Hematopoietic multipotent progenitor cell treated with erythropoietin and hydrocortisone succinate and interleukin-3 and kit ligand, for 4 days (in vitro differentiated cells): ENCODE results near the gene PTPRF.
A peak's percentile ranks its signal among the peaks of the same experiment; 100 is the strongest.

Experiments used
- DNase-seq: peaks from one replicate; pipeline ENCODE4 v3.0.0-alpha.2; 2015

The PTPRF gene

DNA sequence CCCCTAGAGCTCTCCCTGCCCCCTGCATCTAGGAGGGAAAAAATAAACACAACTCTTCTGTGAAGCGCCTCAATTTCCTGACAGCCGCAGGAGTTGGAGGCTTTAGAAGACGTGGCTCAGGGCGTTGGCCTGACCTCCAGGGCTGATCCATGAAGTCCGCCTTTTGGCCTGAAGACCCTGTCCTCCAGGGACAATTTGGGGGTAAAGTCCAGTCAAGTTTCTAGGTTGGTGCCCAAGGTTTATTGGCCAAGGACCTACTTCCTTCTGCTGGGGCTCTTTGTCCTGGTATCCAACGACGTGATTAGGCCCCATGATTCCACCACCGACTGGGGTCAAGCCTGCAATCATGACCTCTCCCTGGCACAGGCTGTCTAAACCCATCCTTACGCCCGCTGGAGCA is 54.9 kb downstream of the PTPRF start:
- DNase-seq: no peak

DNA sequence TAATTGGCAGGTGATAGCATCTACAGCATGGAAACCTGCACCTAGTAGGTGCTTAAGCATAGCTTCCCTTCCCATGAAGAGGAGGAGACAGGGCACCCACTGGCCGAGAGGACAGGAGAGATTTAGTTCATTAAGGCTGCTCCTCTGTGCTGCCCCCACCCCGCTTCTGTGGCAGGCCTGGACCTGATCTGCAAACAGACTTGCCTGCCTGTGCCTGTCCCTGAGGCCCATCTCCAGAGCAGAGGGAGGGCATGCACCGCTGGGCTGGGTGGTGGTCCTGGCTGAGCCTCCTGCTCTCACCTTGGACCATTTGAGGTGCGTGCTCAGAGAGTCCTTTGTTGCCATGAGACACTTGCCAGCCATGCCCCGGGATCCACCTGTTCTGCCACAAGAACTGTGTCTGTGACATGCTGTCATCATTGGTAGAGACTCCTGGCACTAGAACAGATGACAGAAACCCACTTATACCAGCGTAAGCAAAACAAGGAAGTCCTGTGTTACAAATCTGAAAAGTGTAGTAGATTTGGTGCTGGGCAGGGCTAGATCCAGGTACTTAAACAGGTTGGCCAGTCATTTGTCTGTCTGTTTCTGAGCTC is 55.6 kb downstream of the PTPRF start:
- DNase-seq: no peak

DNA sequence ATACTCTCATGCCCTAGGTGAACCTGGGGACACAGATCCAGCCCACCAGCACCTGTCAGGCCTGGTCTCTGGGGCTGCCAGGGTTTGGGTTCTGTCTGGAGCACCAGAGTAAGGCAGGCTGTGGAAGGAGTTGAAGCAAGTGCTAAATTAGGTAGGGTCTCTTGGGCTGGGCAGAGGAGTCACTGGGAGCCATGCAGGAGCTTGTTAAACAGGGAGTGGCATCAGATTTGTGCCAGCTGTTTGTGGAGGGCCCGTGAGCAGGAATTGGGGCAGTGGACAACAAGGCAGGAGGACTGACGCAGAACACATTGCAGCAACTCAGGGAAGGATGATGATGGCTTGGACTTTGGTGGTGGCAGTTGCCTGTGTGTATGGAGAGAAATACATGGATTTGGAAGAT is 56.3 kb downstream of the PTPRF start:
- no peak for DNase-seq

DNA sequence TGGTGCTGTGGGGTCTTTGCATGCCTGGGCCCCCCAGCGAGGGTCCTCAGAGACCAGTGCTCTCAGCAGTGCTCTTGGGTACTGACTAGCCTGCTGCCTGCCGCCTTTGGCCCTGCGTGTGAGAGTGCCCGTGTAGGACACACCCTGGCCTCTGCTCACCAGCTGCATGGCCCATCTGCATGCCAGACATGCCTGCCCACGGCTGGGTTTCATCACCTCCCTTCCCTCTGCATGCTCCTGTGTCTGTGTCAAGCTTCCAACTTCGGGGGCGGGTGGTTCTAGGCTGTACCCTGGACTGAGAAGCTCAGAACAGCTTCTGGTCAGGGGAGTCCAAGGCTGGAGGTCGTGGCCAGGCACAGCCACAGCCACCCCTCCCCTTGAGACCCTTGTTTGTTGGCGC is 56.9 kb downstream of the PTPRF start:
- no peak for DNase-seq

DNA sequence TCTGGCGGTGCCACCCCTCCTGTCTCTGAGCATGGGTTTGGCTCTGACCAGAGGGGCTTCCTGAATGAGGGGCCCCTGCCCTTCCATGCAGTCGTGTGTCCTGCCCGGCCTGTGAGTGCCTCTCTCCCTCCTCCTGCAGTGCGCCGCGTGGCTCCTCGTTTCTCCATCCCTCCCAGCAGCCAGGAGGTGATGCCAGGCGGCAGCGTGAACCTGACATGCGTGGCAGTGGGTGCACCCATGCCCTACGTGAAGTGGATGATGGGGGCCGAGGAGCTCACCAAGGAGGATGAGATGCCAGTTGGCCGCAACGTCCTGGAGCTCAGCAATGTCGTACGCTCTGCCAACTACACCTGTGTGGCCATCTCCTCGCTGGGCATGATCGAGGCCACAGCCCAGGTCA is 57.9 kb downstream of the PTPRF start:
- DNase-seq: no peak

DNA sequence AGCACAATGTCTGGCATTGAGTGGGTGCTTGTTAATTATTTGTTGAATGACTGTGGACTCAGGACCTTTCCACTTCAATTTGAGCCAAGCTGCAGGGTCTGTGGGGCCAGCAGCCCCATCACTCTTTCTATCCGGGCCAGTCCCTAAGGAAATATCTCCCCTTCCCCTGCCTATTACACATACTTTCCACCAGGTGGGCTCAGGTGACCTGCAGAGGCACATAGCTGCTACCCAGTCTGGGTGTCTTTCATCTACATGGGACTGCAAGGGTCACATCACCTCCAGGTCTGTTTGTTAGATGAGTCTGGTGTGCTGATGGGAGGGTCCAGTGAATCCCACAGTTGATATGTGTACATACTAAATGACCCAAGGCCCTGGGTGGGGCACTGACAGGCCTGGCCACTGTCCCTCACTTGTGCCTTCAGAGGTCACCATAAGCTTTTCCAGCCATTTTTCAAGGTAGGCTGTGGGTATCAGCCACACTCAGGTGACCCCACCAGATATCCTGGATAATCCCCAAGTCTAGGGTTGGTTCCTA is 59.8 kb downstream of the PTPRF start:
- no peak for DNase-seq

DNA sequence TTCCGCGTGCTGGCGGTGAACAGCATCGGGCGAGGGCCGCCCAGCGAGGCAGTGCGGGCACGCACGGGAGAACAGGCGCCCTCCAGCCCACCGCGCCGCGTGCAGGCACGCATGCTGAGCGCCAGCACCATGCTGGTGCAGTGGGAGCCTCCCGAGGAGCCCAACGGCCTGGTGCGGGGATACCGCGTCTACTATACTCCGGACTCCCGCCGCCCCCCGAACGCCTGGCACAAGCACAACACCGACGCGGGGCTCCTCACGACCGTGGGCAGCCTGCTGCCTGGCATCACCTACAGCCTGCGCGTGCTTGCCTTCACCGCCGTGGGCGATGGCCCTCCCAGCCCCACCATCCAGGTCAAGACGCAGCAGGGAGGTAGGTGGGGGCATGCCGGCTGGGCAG is 60.5 kb downstream of the PTPRF start:
- DNase-seq: no peak

DNA sequence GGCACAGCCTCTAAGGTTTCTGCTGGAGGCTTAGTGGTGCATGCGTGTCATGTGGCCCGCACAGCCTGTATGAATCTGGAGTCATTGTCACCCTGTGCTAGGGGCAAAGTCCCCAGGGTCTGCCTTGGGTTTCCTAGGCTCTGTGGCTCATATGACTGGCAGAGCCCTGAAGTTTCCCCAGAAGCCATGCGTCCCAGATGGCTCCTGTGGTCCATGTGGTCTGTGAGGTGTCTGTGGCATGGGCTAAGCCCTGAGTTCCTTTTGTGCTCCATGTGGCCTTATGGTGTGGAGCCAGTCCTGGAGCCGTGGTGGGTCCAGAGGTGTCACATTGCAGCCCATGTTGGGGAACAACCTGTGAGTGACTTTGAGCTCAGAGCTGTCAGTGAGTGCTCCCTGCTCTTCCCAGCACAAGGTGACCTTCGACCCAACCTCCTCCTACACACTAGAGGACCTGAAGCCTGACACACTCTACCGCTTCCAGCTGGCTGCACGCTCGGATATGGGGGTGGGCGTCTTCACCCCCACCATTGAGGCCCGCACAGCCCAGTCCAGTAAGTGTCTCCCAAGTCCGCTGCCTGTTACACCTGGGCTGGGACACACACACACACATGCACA is 61.5 kb downstream of the PTPRF start:
- DNase-seq: no peak

DNA sequence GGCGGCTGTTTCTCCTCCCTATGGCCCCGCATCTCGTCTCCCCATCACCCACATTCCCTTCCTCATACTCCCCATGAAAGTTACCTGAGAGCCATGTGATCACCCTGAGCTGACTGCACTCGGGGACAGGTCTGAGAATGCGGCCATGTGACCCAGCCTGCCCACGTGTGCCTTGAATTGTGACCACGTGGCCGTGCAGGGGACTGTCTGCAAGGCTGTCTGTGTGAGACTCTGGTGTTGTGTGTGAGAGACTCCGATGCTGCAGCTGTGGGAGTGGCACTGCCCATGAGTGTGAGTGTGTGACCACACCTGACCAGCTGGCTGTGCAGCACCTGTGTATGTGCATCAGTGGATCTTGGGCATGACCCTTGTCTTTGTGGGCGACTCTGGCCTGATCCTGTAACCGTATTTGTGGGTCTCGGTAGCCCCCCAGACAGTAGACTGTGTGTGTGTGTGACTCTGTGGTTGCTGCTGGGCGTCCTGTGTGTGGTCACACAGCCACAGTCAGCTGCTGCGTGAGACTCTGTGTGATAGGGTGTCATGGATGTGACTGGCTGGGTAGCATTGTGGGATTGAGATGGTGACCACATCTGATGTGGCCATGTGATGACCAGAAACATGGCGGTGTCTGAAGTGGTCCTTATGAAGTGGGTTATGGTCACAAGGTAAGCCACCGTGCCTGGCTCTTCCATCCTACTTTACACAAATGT is 62.4 kb downstream of the PTPRF start:
- no peak for DNase-seq

DNA sequence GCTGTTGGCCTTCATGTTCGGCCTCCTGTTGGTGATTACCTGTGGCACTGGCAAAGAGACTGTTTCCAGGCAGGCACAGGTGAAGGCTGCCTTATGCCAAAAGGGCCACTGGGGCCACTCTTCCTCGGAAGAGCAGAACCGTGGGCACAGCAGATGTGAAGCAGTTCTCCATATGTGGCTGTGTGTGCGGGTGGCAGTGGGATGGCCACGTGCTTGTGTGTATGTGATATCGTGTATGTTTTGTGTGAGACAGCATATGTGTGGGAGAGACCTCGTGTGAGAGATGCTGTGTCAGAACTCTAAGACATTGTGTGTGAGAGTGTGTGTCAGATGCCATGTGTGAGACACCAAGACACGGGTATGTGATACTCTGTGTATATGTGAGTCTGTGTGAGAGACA is 65.9 kb downstream of the PTPRF start:
- no peak for DNase-seq

DNA sequence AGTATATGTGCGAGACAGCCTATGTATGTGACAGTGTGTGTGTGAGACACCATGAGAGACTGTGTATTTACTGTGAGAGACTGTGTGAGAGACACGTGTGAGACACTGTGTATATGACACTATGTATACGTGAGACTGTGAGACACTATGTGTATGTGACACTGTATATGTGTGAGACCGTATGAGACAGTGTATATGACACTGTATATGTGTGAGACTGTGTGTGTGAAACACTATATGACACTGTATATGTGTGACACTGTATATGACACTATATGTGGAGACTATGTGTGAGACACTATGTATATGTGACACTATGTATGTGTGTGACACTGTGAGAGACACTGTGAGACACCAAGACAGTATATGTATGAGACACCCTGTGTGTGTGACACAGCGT is 66.3 kb downstream of the PTPRF start:
- DNase-seq: no peak

DNA sequence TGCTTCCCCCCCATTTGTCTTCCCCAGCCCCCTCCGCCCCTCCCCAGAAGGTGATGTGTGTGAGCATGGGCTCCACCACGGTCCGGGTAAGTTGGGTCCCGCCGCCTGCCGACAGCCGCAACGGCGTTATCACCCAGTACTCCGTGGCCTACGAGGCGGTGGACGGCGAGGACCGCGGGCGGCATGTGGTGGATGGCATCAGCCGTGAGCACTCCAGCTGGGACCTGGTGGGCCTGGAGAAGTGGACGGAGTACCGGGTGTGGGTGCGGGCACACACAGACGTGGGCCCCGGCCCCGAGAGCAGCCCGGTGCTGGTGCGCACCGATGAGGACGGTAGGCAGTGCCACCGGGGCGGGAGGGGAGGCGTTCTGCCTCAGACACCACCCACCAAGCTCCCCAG is 67.0 kb downstream of the PTPRF start:
- DNase-seq: no peak

DNA sequence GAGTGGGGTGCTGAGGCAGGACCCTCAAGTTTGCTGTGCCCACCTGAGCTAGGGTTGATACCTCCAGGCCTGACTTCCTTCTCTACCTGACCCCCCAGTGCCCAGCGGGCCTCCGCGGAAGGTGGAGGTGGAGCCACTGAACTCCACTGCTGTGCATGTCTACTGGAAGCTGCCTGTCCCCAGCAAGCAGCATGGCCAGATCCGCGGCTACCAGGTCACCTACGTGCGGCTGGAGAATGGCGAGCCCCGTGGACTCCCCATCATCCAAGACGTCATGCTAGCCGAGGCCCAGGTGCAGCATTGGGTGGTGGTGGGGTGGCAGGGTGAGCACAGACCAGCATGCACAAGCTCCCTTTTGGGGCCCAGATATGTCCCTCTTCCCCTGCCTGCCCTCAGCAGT is 67.9 kb downstream of the PTPRF start:
- no peak for DNase-seq

DNA sequence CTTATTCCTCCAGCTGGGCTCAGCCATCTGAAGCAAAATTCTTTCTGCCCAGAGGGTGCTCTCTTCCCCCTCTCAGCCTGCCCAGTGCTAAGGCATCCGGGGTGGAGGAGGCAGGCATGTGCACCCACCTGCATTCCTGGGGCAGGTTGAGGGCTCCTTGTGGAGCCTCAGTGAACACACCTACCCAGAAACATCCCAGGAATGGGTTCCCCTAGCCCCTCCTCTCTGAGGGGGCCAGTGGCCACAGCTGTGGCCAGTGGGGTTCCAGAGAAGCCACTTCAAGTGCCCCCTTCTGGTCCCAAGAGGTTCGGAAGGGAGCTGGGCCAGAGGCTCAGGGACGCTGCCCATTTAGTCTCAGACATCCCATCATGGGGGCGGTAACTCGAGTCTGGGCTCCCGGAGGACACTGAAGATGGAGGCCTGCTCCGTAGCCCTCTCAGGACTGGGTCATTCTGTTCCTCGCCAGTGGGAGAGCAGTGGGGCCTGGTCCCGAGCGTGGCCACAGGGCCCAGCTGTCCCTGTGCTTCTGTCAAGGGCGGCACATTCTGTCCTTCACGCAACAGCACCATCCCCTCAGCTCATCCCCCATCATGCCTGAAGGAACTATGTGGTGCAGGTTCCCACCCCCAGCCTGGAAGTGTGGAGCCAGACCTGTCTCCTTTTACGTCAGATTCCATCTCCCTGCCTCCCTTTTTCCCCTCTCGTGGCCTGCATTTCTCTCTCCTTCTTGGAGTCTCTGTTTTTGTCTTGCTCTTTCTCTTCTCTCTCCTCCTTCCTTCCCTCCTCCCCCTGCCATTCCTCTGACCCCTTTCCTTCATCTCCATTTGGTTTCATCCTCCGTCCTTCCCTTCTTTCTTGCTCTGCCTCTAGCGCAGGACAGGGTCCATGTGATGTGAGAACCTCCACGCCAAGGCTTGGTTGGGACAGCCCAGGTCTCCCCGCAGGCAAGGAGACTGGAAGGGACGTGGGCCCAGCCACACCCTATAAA is 69.6 kb downstream of the PTPRF start:
- no peak for DNase-seq

DNA sequence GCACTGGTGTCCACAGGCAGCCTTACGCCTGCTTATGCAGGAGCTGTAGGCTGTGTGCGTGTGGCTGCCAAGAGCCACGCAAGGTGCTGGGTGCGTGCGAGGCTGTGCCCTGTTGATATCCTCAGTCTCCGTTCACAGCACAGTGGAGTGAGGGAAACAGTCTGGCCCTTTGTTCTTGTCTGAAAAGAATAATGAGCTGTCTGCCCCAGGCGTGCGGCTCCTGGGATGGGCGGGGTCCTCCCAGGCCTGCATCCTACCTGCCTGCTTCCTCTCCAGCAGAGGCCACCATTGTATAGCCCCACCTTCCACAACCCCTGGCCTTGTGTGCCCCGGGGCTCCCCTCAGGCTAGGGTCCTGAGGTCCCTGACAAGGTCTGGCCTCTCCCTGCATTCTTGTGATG is 72.3 kb downstream of the PTPRF start:
- no peak for DNase-seq

DNA sequence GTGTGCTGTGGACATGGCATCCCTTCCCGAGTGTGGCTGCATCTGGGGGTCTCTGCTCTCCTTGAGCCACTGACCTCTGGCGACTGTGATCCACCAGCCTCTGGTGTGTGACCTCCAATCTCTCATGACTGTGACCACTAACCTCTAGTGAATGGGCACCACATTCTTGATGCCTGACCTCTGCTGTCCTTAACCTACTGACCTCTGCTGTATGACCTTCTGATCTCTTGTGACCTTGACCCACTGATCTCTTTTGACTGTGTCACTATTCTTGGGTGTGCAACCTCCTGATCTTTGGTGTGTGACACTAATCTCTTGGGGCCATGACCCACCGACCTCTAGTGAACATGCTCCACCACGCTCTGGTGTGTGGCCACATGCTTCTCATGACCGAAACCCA is 73.5 kb downstream of the PTPRF start:
- no peak for DNase-seq

DNA sequence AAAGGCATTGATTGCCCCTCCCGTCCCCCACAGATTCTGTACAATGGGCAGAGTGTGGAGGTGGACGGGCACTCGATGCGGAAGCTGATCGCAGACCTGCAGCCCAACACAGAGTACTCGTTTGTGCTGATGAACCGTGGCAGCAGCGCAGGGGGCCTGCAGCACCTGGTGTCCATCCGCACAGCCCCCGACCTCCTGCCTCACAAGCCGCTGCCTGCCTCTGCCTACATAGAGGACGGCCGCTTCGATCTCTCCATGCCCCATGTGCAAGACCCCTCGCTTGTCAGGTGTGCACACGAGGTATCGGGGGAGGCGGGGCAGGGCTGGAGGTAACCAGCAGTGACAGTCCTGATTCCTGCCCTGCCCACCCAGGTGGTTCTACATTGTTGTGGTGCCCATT is 74.5 kb downstream of the PTPRF start:
- no peak for DNase-seq

DNA sequence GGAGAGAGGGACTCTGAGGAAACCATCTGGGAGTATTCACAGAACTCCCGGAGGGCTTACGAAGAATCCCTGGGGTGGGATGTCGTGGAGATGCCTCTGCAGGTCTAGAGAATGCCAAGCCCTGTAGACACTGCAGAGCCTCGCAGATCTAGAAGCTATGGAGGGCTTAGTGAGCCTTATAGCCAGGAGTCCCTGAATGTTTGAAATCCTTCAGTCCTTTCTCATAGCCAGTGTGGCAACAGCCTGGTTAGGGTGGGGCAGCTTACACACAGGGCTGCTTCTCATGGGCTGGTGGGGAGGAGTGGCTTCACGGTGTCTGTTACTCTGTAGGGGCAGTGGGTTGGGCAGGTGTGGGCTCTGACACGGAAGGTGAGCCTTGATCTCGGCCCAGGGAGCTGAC is 75.1 kb downstream of the PTPRF start:
- no peak for DNase-seq

DNA sequence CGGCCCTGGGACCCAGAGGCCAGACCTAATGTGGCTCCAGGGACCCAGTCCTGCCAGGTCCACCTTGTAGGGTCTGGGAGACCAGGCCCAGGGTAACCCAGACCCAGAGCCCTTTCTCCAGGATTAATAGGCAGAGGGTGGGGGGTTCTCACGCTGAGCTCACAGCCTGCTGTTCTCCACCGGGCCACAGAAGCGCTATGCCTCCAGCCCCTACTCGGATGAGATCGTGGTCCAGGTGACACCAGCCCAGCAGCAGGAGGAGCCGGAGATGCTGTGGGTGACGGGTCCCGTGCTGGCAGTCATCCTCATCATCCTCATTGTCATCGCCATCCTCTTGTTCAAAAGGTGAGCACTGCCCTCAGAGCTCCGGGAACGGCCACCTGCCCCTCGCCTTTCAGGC is 75.9 kb downstream of the PTPRF start:
- DNase-seq: no peak

DNA sequence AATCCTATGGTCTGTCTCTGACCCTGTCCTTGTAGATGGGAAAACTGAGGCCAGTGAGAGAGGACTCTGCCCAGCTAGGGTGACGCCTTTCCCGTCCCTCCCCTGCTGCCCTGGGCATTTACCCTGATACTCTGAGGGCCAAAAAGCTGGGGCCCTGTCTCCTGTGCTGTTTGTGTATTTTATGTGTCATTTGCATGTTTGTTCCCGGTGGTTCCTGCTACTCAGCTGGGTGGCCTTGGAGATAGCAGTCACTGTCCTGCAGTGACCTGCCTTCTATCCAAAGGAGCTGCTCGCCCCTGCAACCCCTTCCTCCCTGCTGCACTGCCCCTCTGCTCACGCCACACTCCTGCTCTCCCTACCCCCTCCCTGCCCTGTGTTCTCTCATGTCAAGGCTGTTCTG is 78.1 kb downstream of the PTPRF start:
- DNase-seq: no peak

DNA sequence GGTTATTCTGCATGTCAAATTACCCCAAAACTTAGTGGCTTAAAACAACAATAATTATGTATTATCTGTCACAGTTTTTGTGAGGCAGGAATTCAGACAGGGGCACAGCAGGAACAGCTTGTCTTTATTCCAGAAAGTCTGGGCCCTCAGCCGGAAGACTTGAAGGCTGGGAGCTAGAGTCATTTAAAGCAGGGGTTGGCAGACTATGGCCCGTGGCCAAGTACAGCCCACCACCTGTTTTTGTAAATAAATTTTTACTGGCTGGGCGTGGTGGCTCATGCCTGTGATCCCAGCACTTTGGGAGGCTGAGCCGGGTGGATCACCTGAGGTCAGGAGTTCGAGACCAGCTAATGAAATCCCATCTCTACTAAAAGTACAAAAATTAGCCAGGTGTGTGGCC is 79.7 kb downstream of the PTPRF start:
- DNase-seq: no peak

DNA sequence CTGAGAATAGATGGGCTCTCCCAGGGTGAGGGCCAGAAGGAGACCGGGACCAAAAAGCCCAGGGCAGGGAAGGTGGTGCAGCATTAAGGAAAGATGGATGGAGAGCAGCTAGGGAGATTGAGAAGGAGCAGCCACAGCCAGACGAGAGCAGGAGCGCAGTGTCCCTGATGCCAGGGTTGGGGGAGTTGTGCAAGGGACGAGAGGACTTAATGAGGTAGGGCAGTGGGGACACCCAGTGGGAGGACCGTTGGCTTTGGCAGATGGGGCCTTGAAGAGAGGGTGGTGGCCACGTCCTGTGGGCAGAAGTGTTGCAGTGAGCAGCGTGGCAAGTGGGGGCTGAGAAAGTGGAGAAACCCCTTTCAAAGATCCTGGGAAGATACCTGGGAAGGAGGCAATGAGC is 81.3 kb downstream of the PTPRF start:
- peak; percentile 14 for DNase-seq

DNA sequence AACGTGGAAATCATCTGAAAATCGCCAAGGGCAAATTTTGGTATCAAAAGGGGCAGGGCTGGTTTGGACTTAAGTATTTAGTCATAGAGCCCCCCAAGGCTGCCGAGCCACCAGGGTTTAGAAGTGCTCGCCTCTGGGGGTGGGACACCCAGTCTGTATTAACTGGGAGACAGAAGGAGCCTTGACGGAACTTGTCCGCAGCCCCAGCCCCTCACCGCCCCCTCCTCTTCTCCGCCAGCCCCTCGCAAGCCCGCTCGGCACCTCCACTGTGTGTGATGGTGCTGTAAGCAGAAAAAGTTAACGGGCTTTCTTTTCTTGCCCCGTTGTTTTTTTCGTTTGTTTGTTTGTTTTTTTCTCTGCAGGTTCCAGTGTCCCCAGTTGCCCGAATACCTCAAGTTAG is 81.7 kb downstream of the PTPRF start:
- DNase-seq: no peak
